ENCODE results near the gene COL23A1. TPM values are rescaled to one million over a fixed set of nuclear protein-coding genes. Genes with fewer than 3 reads are reported as not detected.
"Not testable (repeated sequence)": the region's sequence is repeated elsewhere in the genome, so short reads cannot be mapped to it uniquely, and the experiment has no call there.

COL23A1 gene
- total RNA-seq, 1 experiment from 2014 or later = not detected

GRCh38 chr5:178383301-178383918 lies 206.8 kb downstream of the COL23A1 start:
- no peak for DNase-seq (ENCODE audit: low read depth)

GRCh38 chr5:178382754-178383164 lies 207.4 kb downstream of the COL23A1 start:
- no peak for DNase-seq (ENCODE audit: low read depth)

- no peak for DNase-seq (ENCODE audit: low read depth)
These were observed 208.1 kb downstream of the COL23A1 start for GRCh38 chr5:178381921-178382695.

- DNase-seq (ENCODE audit: low read depth) = no peak
These were observed 209.0 kb downstream of the COL23A1 start for GRCh38 chr5:178381206-178381605.

GRCh38 chr5:178380541-178381074 lies 209.6 kb downstream of the COL23A1 start:
- no peak for DNase-seq (ENCODE audit: low read depth)

GRCh38 chr5:178380086-178380485 lies 210.1 kb downstream of the COL23A1 start:
- DNase-seq (ENCODE audit: low read depth) = no peak

GRCh38 chr5:178378527-178379484 lies 211.4 kb downstream of the COL23A1 start:
- no peak for DNase-seq (ENCODE audit: low read depth)

- no peak for DNase-seq (ENCODE audit: low read depth)
These were observed 212.5 kb downstream of the COL23A1 start for GRCh38 chr5:178377583-178378270.

GRCh38 chr5:178376921-178377582 lies 213.1 kb downstream of the COL23A1 start:
- DNase-seq (ENCODE audit: low read depth) = no peak

- DNase-seq (ENCODE audit: low read depth) = no peak
These were observed 214.8 kb downstream of the COL23A1 start for GRCh38 chr5:178375348-178375747.

- DNase-seq (ENCODE audit: low read depth) = no peak
These were observed 216.5 kb downstream of the COL23A1 start for GRCh38 chr5:178373711-178374110.

GRCh38 chr5:178372142-178372571 lies 218.0 kb downstream of the COL23A1 start:
- DNase-seq (ENCODE audit: low read depth) = no peak

- no peak for DNase-seq (ENCODE audit: low read depth)
These were observed 218.7 kb downstream of the COL23A1 start for GRCh38 chr5:178371362-178372111.

GRCh38 chr5:178370102-178370501 lies 220.1 kb downstream of the COL23A1 start:
- DNase-seq (ENCODE audit: low read depth) = no peak

GRCh38 chr5:178369469-178369868 lies 220.7 kb downstream of the COL23A1 start:
- DNase-seq (ENCODE audit: low read depth) = not testable (repeated sequence)

GRCh38 chr5:178368716-178369300 lies 221.4 kb downstream of the COL23A1 start:
- no peak for DNase-seq (ENCODE audit: low read depth)

- no peak for DNase-seq (ENCODE audit: low read depth)
These were observed 221.9 kb downstream of the COL23A1 start for GRCh38 chr5:178368274-178368673.

- no peak for DNase-seq (ENCODE audit: low read depth)
These were observed 222.5 kb downstream of the COL23A1 start for GRCh38 chr5:178367736-178368120.
